ENCODE results near the gene RAPGEF4. TPM values are rescaled to one million over a fixed set of nuclear protein-coding genes. Genes with fewer than 3 reads are reported as not detected.

RAPGEF4 gene
- total RNA-seq, 1 experiment from 2014 or later: 2.2 TPM

DNA sequence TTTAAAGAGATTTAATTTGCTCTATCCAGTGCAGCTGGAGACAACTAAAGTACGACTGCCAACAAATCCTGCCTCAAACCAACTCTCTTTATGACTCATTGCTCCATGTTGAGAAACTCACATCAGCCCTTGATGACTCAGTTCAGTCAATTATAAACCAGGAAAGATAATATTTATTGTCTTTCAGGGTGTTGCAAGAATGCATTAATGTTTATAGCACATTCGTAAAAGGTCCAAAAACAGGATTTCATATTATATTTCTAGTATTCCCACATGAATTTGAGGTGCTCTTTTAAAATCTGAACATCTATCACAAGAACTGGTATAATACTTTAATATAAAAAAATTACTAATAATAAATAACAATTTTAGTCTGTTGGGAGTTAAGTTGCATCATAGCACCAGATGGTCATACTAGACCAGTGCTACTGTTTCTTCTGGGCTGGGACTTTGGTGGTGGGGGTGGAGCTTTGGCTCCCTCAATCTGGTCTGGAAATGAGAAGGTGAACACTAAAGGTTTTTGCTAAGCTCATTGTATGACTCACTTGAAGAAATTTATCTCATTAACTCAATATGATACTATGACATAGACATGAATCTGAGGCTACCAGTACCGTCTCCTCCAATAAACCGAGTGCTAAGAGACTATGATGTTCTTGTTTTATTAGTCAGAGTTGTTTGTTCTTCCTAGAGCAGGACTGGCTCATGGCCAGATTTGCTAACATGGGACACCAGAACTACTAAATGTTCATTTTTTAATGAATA is 313.4 kb downstream of the RAPGEF4 start:
- DNase-seq (ENCODE audit: low spot score) (no peak), ATAC-seq (no peak)
- H3K27ac Mint-ChIP-seq: no peak overlapping the region
- H3K4me3 Mint-ChIP-seq: no peak overlapping the region
- ChIA-PET CTCF (no interaction called here), POLR2A (no interaction called here)
- H3K4me1 Mint-ChIP-seq: peaks cover 3% of the 10 kb centered on the region; the same call in 1 of the 2 replicates
- H3K36me3 Mint-ChIP-seq: no peaks in the 10 kb centered on the region
- H3K27me3 Mint-ChIP-seq (ENCODE audit: low read depth): no peaks in the 10 kb centered on the region
- no peaks in the 10 kb centered on the region for H3K9me3 Mint-ChIP-seq
- TF ChIP-seq GABPB1 (CRISPR knock-in tag; IDR thresholded peaks at IDR 0.05) (peak; percentile 55), ZNF317 (CRISPR knock-in tag; IDR thresholded peaks at IDR 0.05; ENCODE audit: borderline replicate concordance, low read depth) (no peak)

- Mint-ChIP-seq H3K4me1 (no peaks in the 10 kb centered on the region; the same call in 1 of the 2 replicates), H3K4me3 (no peak overlapping the region)
- POLR2A ChIA-PET: no interaction called here
These were observed 314.2 kb downstream of the RAPGEF4 start for GRCh38 chr2:173049831-173050230.

DNA sequence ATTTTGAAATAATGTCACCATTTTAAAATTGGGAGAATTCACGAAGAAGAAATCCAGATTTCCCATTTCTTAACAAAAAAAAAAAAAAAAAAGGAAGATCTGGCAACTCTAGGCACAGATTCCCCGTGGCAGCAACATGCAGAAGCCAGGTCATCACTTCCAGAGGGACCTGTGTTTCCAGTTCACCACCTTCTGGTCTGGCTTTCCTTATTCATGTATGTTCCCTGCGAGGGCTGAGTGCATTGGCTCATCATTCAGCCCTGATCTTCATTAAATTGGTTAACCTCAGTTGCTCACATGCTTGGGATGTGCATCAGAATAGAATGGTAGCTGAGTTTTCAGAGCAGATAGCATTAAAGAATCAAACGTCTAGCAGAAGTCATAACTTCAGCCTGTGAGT is 315.0 kb downstream of the RAPGEF4 start:
- Mint-ChIP-seq H3K9me3 (no peaks in the 10 kb centered on the region), H3K36me3 (no peaks in the 10 kb centered on the region), H3K4me3 (no peak overlapping the region), H3K27me3 (ENCODE audit: low read depth) (no peaks in the 10 kb centered on the region), H3K27ac (no peak overlapping the region), H3K4me1 (no peaks in the 10 kb centered on the region; the same call in 1 of the 2 replicates)
- CTCF ChIA-PET: no interaction called here
- DNase-seq (ENCODE audit: low spot score): no peak
- ATAC-seq: no peak
- POLR2A ChIA-PET: no interaction called here
- TF ChIP-seq ZMAT4 (CRISPR knock-in tag; IDR thresholded peaks at IDR 0.05) (no peak), FOXK1 (CRISPR knock-in tag; IDR thresholded peaks at IDR 0.05) (no peak)
- TF ChIP-seq, protein P1, sequence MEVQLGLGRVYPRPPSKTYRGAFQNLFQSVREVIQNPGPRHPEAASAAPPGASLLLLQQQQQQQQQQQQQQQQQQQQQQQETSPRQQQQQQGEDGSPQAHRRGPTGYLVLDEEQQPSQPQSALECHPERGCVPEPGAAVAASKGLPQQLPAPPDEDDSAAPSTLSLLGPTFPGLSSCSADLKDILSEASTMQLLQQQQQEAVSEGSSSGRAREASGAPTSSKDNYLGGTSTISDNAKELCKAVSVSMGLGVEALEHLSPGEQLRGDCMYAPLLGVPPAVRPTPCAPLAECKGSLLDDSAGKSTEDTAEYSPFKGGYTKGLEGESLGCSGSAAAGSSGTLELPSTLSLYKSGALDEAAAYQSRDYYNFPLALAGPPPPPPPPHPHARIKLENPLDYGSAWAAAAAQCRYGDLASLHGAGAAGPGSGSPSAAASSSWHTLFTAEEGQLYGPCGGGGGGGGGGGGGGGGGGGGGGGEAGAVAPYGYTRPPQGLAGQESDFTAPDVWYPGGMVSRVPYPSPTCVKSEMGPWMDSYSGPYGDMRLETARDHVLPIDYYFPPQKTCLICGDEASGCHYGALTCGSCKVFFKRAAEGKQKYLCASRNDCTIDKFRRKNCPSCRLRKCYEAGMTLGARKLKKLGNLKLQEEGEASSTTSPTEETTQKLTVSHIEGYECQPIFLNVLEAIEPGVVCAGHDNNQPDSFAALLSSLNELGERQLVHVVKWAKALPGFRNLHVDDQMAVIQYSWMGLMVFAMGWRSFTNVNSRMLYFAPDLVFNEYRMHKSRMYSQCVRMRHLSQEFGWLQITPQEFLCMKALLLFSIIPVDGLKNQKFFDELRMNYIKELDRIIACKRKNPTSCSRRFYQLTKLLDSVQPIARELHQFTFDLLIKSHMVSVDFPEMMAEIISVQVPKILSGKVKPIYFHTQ (CRISPR knock-in tag; IDR thresholded peaks at IDR 0.05): no peak

More at GRCh38 chr2:173049831-173050230, 314.2 kb downstream of the RAPGEF4 start:
- Mint-ChIP-seq H3K27me3 (ENCODE audit: low read depth) (no peaks in the 10 kb centered on the region), H3K9me3 (no peaks in the 10 kb centered on the region), H3K36me3 (no peaks in the 10 kb centered on the region), H3K27ac (no peak overlapping the region)
- no peak for ATAC-seq
- CTCF ChIA-PET: no interaction called here
- TF ChIP-seq CBFB (CRISPR knock-in tag; IDR thresholded peaks at IDR 0.05; ENCODE audit: low read depth): no peak
- TF ChIP-seq TEAD1 (CRISPR knock-in tag; IDR thresholded peaks at IDR 0.05): no peak
- no peak for TF ChIP-seq FOXK1 (CRISPR knock-in tag; IDR thresholded peaks at IDR 0.05)
- no peak for TF ChIP-seq PRRX2 (CRISPR knock-in tag; IDR thresholded peaks at IDR 0.05)
- TF ChIP-seq, protein P2, sequence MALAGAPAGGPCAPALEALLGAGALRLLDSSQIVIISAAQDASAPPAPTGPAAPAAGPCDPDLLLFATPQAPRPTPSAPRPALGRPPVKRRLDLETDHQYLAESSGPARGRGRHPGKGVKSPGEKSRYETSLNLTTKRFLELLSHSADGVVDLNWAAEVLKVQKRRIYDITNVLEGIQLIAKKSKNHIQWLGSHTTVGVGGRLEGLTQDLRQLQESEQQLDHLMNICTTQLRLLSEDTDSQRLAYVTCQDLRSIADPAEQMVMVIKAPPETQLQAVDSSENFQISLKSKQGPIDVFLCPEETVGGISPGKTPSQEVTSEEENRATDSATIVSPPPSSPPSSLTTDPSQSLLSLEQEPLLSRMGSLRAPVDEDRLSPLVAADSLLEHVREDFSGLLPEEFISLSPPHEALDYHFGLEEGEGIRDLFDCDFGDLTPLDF (CRISPR knock-in tag; IDR thresholded peaks at IDR 0.05): no peak
- no peak for TF ChIP-seq TCF7 (CRISPR knock-in tag; IDR thresholded peaks at IDR 0.05; ENCODE audit: low read depth)
- TF ChIP-seq ZNF121 (CRISPR knock-in tag; IDR thresholded peaks at IDR 0.05): no peak
- TF ChIP-seq, protein P3, sequence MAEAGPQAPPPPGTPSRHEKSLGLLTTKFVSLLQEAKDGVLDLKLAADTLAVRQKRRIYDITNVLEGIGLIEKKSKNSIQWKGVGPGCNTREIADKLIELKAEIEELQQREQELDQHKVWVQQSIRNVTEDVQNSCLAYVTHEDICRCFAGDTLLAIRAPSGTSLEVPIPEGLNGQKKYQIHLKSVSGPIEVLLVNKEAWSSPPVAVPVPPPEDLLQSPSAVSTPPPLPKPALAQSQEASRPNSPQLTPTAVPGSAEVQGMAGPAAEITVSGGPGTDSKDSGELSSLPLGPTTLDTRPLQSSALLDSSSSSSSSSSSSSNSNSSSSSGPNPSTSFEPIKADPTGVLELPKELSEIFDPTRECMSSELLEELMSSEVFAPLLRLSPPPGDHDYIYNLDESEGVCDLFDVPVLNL (CRISPR knock-in tag; IDR thresholded peaks at IDR 0.05; ENCODE audit: borderline replicate concordance, low read depth): no peak
- TF ChIP-seq, protein P4, sequence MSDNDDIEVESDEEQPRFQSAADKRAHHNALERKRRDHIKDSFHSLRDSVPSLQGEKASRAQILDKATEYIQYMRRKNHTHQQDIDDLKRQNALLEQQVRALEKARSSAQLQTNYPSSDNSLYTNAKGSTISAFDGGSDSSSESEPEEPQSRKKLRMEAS (CRISPR knock-in tag; IDR thresholded peaks at IDR 0.05): no peak
- TF ChIP-seq, protein P5, sequence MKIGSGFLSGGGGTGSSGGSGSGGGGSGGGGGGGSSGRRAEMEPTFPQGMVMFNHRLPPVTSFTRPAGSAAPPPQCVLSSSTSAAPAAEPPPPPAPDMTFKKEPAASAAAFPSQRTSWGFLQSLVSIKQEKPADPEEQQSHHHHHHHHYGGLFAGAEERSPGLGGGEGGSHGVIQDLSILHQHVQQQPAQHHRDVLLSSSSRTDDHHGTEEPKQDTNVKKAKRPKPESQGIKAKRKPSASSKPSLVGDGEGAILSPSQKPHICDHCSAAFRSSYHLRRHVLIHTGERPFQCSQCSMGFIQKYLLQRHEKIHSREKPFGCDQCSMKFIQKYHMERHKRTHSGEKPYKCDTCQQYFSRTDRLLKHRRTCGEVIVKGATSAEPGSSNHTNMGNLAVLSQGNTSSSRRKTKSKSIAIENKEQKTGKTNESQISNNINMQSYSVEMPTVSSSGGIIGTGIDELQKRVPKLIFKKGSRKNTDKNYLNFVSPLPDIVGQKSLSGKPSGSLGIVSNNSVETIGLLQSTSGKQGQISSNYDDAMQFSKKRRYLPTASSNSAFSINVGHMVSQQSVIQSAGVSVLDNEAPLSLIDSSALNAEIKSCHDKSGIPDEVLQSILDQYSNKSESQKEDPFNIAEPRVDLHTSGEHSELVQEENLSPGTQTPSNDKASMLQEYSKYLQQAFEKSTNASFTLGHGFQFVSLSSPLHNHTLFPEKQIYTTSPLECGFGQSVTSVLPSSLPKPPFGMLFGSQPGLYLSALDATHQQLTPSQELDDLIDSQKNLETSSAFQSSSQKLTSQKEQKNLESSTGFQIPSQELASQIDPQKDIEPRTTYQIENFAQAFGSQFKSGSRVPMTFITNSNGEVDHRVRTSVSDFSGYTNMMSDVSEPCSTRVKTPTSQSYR (CRISPR knock-in tag; IDR thresholded peaks at IDR 0.05): no peak
- TF ChIP-seq, protein P6, sequence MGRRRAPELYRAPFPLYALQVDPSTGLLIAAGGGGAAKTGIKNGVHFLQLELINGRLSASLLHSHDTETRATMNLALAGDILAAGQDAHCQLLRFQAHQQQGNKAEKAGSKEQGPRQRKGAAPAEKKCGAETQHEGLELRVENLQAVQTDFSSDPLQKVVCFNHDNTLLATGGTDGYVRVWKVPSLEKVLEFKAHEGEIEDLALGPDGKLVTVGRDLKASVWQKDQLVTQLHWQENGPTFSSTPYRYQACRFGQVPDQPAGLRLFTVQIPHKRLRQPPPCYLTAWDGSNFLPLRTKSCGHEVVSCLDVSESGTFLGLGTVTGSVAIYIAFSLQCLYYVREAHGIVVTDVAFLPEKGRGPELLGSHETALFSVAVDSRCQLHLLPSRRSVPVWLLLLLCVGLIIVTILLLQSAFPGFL (CRISPR knock-in tag; IDR thresholded peaks at IDR 0.05; ENCODE audit: borderline replicate concordance): no peak
- TF ChIP-seq ETV6 (CRISPR knock-in tag; IDR thresholded peaks at IDR 0.05): no peak
- TF ChIP-seq, protein P7, sequence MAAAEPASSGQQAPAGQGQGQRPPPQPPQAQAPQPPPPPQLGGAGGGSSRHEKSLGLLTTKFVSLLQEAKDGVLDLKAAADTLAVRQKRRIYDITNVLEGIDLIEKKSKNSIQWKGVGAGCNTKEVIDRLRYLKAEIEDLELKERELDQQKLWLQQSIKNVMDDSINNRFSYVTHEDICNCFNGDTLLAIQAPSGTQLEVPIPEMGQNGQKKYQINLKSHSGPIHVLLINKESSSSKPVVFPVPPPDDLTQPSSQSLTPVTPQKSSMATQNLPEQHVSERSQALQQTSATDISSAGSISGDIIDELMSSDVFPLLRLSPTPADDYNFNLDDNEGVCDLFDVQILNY (CRISPR knock-in tag; IDR thresholded peaks at IDR 0.05): no peak
- no peak for DNase-seq (ENCODE audit: low spot score)
